IPS-18c (cell line): ENCODE results near the gene IKBIP.
"Not testable (repeated sequence)": the region's sequence is repeated elsewhere in the genome, so short reads cannot be mapped to it uniquely, and the experiment has no call there.

Experiments used
- H3K4me3 ChIP-seq: 2 replicates; pipeline ENCODE4 v1.7.0; 2013; ENCODE audit warnings: low read depth, mild to moderate bottlenecking, low read length, moderate library complexity; ENCODE audit not compliant: insufficient read depth
- H3K9me3 ChIP-seq: one replicate; pipeline ENCODE4 v1.6.1; 2013; ENCODE audit warnings: mild to moderate bottlenecking, low read length, moderate library complexity; ENCODE audit not compliant: control insufficient read depth, insufficient read depth

IKBIP gene

DNA sequence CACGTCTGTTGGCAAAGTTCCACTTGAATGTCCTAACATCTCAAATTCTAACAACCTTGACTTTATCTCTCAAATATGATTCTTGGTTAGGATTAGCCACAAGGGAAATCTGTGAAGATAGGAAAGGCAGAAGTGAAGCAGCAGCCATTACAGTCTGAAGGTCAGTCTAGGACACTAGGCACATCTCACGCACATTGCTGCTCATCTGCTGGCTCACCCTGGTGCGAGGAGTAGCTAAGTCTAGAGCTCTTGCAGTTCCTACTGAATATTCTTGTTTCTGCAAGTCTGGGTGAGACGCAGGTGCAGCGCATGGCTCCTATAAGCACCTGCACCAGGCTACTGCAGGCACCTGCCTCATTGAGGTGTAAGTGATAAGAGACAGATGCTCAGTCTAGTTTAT is 57.5 kb downstream of the IKBIP start:
- Histone ChIP-seq H3K9me3 (no peaks in the 10 kb centered on the region), H3K4me3 (no peak overlapping the region)

DNA sequence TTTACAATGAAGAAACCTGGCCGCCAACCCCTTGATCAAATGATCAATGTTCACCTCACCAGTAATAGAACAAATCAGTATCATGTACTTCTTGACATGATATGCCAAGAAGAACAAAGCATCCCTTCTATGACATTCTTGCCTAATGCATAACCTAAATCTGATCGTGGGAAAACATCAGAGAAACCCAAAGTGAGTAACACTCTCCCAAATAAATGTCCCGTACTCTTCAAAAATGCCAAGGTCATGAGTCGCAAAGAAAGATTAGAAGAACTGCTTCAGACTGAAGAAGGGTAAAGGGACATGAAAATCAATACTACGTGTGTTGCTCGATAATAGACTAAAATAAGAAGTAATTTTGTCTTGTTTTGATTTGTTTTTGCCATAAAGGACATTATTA is 62.5 kb downstream of the IKBIP start:
- no peak overlapping the region for H3K4me3 ChIP-seq

DNA sequence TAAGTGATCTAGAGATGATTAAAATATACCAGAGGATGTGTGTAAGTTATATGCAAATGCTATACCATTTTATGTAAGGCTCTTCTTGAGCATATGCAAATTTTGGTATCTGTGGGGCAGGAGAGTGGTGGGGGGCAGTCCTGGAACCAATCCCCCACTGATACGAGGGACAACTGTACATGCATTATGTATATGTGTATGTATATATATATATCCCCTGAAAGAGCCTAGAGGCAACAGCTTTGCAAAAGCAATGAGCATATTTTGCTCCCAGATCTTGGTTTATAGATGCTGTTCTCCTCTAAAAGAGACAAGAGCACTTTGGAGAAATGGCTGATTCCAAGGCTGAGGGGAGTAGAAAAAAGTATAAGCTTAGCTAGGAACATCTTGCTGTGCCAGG is 63.5 kb downstream of the IKBIP start:
- H3K9me3 ChIP-seq: no peaks in the 10 kb centered on the region
- no peak overlapping the region for H3K4me3 ChIP-seq

More for the DNA sequence above, 62.5 kb downstream of the IKBIP start:
- no peaks in the 10 kb centered on the region for H3K9me3 ChIP-seq

DNA sequence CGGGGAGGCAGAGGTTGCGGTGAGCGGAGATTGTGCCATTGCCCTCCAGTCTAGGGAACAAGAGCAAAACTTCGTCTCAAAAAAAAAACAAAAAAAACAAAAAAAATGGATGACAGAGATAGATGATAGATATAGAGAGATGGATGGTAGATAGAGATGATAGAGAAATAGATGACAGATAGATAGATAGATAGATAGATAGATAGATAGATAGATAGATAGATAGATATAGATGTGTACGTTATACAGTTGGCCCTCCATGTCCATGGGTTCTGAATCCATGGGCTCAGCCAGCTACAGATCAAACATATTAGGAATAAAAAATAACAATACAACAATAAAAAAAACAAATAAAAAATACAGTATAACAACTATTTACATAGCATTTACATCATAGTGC is 63.9 kb downstream of the IKBIP start:
- no peaks in the 10 kb centered on the region for H3K9me3 ChIP-seq
- H3K4me3 ChIP-seq: no peak overlapping the region

DNA sequence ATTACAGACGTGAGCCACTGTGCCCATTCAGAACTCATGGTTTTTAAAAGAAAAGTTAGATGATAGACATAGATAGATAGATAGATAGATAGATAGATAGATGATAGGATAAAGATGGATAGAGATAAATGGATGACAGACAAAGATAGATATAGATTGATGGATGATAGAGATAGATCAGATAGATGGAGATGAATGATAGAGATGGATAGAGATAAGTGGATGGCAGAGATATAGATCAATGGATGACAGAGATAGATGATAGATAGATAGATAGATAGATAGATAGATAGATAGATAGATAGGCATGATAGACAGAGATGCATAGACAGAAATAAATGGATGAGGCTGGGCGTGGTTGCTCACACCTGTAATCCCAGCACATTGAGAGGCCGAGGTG is 64.8 kb downstream of the IKBIP start:
- H3K9me3 ChIP-seq: no peaks in the 10 kb centered on the region
- no peak overlapping the region for H3K4me3 ChIP-seq

DNA sequence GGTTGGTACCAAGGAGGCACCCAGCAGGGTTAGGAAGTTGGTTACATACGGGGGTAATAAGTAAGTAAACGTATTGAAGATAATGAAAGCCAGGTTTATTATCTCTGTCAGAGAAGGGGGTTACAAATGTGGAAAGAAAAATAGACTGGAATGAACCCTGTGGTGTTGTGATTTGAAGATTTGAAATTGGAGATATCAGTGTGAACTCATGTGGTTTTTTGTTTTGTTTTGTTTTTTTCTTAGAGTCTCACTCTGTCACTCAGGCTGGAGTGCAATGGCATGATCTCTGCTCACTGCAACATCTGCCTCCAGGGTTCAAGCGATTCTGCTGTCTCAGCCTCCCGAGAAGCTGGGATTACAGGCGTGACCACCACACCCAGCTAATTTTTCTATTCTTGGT is 65.2 kb downstream of the IKBIP start:
- H3K4me3 ChIP-seq: no peak overlapping the region
- H3K9me3 ChIP-seq: no peaks in the 10 kb centered on the region

DNA sequence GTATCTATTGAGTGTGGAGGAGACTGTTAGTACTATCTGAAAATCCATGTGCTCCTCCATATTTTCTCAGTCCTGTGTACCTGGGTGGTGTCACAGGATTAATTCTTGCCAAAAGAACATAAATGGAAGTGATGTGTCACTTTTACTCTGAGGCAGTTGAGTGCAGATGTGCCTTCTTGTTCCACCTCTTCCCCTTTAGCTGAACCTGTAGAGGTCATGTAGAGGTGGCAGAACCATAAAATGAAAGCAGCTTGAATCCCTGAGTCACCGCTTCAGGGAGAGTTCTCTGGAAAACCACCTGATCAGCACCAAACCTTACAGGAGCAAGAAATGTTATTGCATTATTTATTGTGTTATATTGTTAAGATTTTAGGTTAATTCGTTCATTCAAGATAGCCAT is 65.8 kb downstream of the IKBIP start:
- no peak overlapping the region for H3K4me3 ChIP-seq
- H3K9me3 ChIP-seq: no peaks in the 10 kb centered on the region

DNA sequence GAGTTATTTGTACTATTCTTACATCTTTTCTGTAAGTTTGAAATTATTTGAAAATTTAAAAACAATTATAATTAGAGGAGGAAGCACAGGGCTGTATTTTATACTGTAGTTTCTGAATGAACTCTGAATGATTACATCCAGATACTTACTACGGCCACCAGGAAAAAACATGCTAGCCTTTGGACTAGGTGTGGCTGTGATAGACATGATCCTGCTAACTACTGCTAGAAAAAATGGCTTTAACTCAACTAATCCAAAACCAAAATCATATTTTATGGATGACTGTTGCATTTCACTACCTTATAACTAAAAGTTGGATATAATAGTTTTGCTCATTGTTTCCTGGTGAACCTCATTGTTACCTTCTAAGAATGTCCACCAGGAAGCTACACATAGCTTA is 66.2 kb downstream of the IKBIP start:
- H3K4me3 ChIP-seq: no peak overlapping the region
- H3K9me3 ChIP-seq: no peaks in the 10 kb centered on the region

DNA sequence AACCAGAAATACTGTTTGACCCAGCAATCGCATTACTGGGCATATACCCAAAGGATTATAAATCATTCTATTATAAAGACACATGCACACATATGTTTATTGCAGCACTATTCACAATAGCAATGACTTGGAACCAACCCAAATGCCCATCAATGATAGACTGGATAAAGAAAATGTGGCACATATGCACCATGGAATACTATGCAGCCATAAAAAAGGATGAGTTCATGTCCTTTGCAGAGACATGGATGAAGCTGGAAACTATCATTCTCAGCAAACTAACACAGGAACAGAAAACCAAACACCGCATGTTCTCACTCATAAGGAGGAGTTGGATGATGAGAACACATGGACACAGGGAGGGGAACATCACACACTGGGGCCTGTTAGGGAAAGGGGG is 67.8 kb downstream of the IKBIP start:
- not testable (repeated sequence) for H3K4me3 ChIP-seq, H3K9me3 ChIP-seq

DNA sequence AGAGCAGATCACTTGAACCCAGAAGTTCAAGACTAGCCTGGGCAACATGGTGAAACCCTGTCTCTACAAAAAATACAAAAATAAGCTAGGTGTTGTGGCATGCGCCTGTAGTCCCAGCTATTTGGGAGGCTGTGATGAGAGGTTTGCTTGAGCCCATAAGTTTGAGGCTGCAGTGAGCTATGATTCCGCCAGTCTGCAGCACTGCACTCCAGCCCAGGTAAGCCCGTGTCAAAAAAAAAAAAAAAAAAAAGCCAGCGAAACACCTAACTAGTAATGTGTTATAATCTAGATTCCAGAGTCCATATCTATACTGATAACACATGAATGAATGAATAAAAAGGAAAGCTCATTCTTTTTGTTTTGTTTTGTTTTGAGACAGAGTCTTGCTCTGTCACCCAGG is 69.6 kb downstream of the IKBIP start:
- Histone ChIP-seq H3K9me3 (no peaks in the 10 kb centered on the region), H3K4me3 (no peak overlapping the region)
